ENCODE measurements around the gene AFAP1. TPM values are rescaled to one million over a fixed set of nuclear protein-coding genes. Genes with fewer than 3 reads are reported as not detected.

Gene AFAP1
- total and polyA plus RNA-seq, 2 donors from 2014 or later, result 2.6 to 26.3 TPM

GRCh38 chr4:7845493-7846128 is 94.0 kb downstream of the AFAP1 start:
- Histone ChIP-seq H3K27ac (ENCODE audit: low read depth in 2 of 2, low read length in 2 of 2) (no peak overlapping the region), H3K9ac (ENCODE audit: low read length in 3 of 3) (no peak overlapping the region), H3K4me3 (ENCODE audit: low read length in 3 of 3) (no peak overlapping the region), H3K9me3 (ENCODE audit: control insufficient read depth in 2 of 3, insufficient read depth in 1 of 3, low read length in 3 of 3) (no peaks in the 10 kb centered on the region), H3K27me3 (ENCODE audit: control insufficient read depth, insufficient read depth, low read length) (no peaks in the 10 kb centered on the region), H3K36me3 (ENCODE audit: control insufficient read depth in 2 of 3, insufficient read depth in 3 of 3, low read length in 3 of 3) (no peaks in the 10 kb centered on the region), H3K4me1 (ENCODE audit: control insufficient read depth in 2 of 3, insufficient read depth in 2 of 3, low read depth in 1 of 3, low read length in 3 of 3) (peaks cover 0 to 9% (median 0%) of the 10 kb centered on the region in 3 donors)
- peak in 2 of 5 donors; percentile 15 to 44 for DNase-seq
- intact Hi-C loops (cut with DNase I), result no loop called here
- FAIRE-seq, result no peak
- TF ChIP-seq CTCF (IDR thresholded peaks at IDR 0.05; ENCODE audit: borderline replicate concordance, extremely low read depth, insufficient read depth), result no peak

GRCh38 chr4:7844594-7844991 is 95.1 kb downstream of the AFAP1 start:
- no peaks in the 10 kb centered on the region for H3K36me3 ChIP-seq (ENCODE audit: control insufficient read depth in 2 of 3, insufficient read depth in 3 of 3, low read length in 3 of 3)
- no peak overlapping the region for H3K4me3 ChIP-seq (ENCODE audit: low read length in 3 of 3)
- TF ChIP-seq CTCF (IDR thresholded peaks at IDR 0.05; ENCODE audit: borderline replicate concordance, extremely low read depth, insufficient read depth), result no peak
- peaks cover 0 to 9% (median 0%) of the 10 kb centered on the region in 3 donors for H3K4me1 ChIP-seq (ENCODE audit: control insufficient read depth in 2 of 3, insufficient read depth in 2 of 3, low read depth in 1 of 3, low read length in 3 of 3)
- no peaks in the 10 kb centered on the region for H3K9me3 ChIP-seq (ENCODE audit: control insufficient read depth in 2 of 3, insufficient read depth in 1 of 3, low read length in 3 of 3)
- no peak overlapping the region for H3K27ac ChIP-seq (ENCODE audit: low read depth in 2 of 2, low read length in 2 of 2)
- no peak for FAIRE-seq
- intact Hi-C loops (cut with DNase I), result no loop called here
- DNase-seq, result no peak
- no peak overlapping the region for H3K9ac ChIP-seq (ENCODE audit: low read length in 3 of 3)
- no peaks in the 10 kb centered on the region for H3K27me3 ChIP-seq (ENCODE audit: control insufficient read depth, insufficient read depth, low read length)

- no peaks in the 10 kb centered on the region for H3K27me3 ChIP-seq (ENCODE audit: control insufficient read depth, insufficient read depth, low read length)
- H3K9ac ChIP-seq (ENCODE audit: low read length in 3 of 3), result no peak overlapping the region
- H3K9me3 ChIP-seq (ENCODE audit: control insufficient read depth in 2 of 3, insufficient read depth in 1 of 3, low read length in 3 of 3), result no peaks in the 10 kb centered on the region
- H3K4me3 ChIP-seq (ENCODE audit: low read length in 3 of 3), result no peak overlapping the region
- DNase-seq (peak in 4 of 5 donors; percentile 72 to 87 (median 76)), FAIRE-seq (no peak)
- no peak overlapping the region for H3K27ac ChIP-seq (ENCODE audit: low read depth in 2 of 2, low read length in 2 of 2)
- H3K36me3 ChIP-seq (ENCODE audit: control insufficient read depth in 2 of 3, insufficient read depth in 3 of 3, low read length in 3 of 3), result no peaks in the 10 kb centered on the region
- peaks cover 0 to 9% (median 0%) of the 10 kb centered on the region in 3 donors for H3K4me1 ChIP-seq (ENCODE audit: control insufficient read depth in 2 of 3, insufficient read depth in 2 of 3, low read depth in 1 of 3, low read length in 3 of 3)
- peak; percentile 68 for TF ChIP-seq CTCF (IDR thresholded peaks at IDR 0.05; ENCODE audit: borderline replicate concordance, extremely low read depth, insufficient read depth)
- intact Hi-C loops (cut with DNase I), result no loop called here
These were observed 95.6 kb downstream of the AFAP1 start for GRCh38 chr4:7843831-7844593.

Data from kidney (tissue), 14 donors.